Upper lobe of left lung (tissue), 4 donors: Measurements from ENCODE around the gene LCMT1.

ENCODE experiments used
- EP300 ChIP-seq, 4 donors: sonication (generic); formaldehyde crosslinking; IDR thresholded peaks; one replicate each; pipeline ENCODE4 v1.5.1; 2017; ENCODE audit warnings: antibody characterized with exemption in 4 of 4, control low read depth in 2 of 4
- POLR2A ChIP-seq, 4 donors: fragments of 450-650 bp; IDR thresholded peaks; one replicate each; pipeline ENCODE4 v1.5.1; 2016 to 2017; ENCODE audit warnings: antibody characterized with exemption in 4 of 4, mild to moderate bottlenecking in 2 of 4
- POLR2AphosphoS5 ChIP-seq, 2 donors: sonication (generic); formaldehyde crosslinking; IDR thresholded peaks; one replicate each; pipeline ENCODE4 v1.5.1; 2017; ENCODE audit warnings: antibody characterized with exemption in 2 of 2
- TF ChIP-seq, protein P1 (sequence below), 6 experiments: fragments of 450-650 bp in 4 of 6; fragments of 200-600 bp in 2 of 6; sonication (generic) in 2 of 6; IDR thresholded peaks; one replicate each; pipeline ENCODE4 v1.5.1; 2016 to 2019; ENCODE audit warnings: antibody characterized with exemption in 6 of 6

DNA sequence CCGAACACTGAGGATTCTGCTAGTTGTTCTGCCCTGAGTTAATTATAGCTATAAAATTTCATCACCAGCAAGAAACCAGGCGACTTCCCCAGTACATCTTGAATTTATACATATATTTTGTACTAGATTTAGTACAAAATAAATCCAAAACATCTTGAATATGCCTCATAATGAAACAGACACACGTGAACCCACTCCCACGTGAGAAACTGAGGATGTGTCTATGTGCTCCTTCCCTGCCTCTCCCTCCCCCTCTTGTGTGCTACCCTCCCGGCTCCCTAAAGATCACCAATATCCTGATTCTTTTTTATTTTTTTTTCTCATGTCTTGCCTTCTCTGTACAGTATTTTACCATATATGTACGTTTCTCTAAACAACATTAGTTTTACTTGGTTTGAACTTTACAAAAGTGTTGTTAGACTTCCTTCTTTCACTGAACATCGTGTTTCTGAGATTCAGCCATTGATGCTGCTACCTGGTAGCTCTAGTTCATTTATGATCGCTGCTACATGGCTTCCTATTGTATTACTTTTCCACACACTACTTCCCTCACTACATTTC, 1.1 kb upstream of the LCMT1 start:
- TF ChIP-seq, protein P1, sequence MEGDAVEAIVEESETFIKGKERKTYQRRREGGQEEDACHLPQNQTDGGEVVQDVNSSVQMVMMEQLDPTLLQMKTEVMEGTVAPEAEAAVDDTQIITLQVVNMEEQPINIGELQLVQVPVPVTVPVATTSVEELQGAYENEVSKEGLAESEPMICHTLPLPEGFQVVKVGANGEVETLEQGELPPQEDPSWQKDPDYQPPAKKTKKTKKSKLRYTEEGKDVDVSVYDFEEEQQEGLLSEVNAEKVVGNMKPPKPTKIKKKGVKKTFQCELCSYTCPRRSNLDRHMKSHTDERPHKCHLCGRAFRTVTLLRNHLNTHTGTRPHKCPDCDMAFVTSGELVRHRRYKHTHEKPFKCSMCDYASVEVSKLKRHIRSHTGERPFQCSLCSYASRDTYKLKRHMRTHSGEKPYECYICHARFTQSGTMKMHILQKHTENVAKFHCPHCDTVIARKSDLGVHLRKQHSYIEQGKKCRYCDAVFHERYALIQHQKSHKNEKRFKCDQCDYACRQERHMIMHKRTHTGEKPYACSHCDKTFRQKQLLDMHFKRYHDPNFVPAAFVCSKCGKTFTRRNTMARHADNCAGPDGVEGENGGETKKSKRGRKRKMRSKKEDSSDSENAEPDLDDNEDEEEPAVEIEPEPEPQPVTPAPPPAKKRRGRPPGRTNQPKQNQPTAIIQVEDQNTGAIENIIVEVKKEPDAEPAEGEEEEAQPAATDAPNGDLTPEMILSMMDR (IDR thresholded peaks at IDR 0.05): no peak
- TF ChIP-seq POLR2A (IDR thresholded peaks at IDR 0.05) (no peak), EP300 (IDR thresholded peaks at IDR 0.05) (no peak), POLR2AphosphoS5 (IDR thresholded peaks at IDR 0.05) (no peak)
